Measurements from ENCODE around the gene PLEKHO2. TPM values are rescaled to one million over a fixed set of nuclear protein-coding genes. Genes with fewer than 3 reads are reported as not detected.
A peak's percentile ranks its signal among the peaks of the same experiment; 100 is the strongest.
"Not testable (repeated sequence)": the region's sequence is repeated elsewhere in the genome, so short reads cannot be mapped to it uniquely, and the experiment has no call there.

PLEKHO2 gene, protein sequence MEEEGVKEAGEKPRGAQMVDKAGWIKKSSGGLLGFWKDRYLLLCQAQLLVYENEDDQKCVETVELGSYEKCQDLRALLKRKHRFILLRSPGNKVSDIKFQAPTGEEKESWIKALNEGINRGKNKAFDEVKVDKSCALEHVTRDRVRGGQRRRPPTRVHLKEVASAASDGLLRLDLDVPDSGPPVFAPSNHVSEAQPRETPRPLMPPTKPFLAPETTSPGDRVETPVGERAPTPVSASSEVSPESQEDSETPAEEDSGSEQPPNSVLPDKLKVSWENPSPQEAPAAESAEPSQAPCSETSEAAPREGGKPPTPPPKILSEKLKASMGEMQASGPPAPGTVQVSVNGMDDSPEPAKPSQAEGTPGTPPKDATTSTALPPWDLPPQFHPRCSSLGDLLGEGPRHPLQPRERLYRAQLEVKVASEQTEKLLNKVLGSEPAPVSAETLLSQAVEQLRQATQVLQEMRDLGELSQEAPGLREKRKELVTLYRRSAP
- total RNA-seq (1 to 10 TPM; 5.2 to 6.7 (median 6.2) TPM), polyA plus RNA-seq (1 to 10 TPM; 1.9 to 4.4 (median 2.9) TPM)
- long read RNA-seq, donor 1, partial matches to known transcripts, result 0 of 1 reads
- long read RNA-seq, donor 1, other reads (novel, unspliced or antisense), result 0 of 1 reads
- long read RNA-seq, donor 2, transcript PLEKHO2-201 (6 exons, 3,720 nt), result major isoform, 6 of 6 reads
- long read RNA-seq, donor 2, partial matches to known transcripts, result 0 of 6 reads
- long read RNA-seq, donor 2, other reads (novel, unspliced or antisense), result 0 of 6 reads

DNA sequence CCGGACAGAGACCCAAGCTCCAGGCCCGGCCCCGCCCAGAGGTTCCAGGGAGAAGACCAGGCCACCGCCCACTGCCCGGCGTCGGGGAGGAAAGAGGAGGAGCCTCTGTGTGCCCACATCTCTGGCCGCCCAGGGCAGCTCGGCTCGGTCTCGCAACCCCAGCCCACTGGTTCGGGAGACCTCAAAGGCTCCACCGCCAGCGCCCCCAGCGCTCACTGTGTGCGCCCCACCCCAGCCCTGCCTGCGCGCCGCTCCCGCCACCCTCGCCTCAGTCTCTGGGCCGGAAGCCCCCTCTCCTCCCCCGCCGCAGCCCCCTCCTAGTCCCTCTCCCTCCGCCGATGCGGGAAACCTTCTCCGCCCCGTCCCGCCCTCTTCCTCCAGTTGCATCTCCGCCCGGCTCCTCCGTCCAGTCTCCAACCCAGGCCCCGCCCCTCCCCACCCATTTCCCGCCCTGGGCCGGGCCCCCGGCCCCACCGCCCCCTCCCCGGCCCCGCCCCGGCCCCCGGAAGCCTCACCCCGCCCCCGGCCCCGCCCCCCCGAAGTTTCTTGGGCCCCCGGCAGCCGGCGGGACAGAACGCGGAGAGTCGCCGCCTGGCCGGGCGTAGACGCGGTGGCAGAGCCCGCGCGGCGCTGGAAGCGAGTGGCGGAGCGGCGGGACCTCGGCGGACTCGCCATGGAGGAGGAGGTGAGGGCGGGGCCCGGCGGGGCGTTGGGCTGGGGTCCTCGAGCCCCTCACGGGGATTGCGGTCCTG lies at the start of gene PLEKHO2:
Gene PLEKHO2, plus strand, starts transcription at position 572 of the 752 bp plus-strand sequence. Its CDS starts 102 bp downstream, at position 674.
- Histone ChIP-seq H3K27ac (peak within 1 kb of the TSS; percentile 91), H3K27me3 (ENCODE audit: insufficient read depth in 3 of 3, low read length in 2 of 3) (no peaks in the 10 kb centered on the region), H3K4me3 (peak within 1 kb of the TSS; percentile 93), H3K4me1 (peaks cover 6% of the 10 kb centered on the region), H3K36me3 (ENCODE audit: insufficient read depth in 1 of 2, low read depth in 1 of 2) (no peaks in the 10 kb centered on the region), H3K9me3 (no peaks in the 10 kb centered on the region)
- WGBS, 3 donors, result 0 to 1% (median 1%) methylated on average over 24 to 72 of the region's 75 CpGs
- peak; percentile 96 to 97 for DNase-seq
- intact Hi-C loops (cut with DNase I), result loop anchor here (5.0 kb wide), 1 partner anchor 56 kb away; no protein-coding TSS in a partner anchor
- TF ChIP-seq, protein P1, sequence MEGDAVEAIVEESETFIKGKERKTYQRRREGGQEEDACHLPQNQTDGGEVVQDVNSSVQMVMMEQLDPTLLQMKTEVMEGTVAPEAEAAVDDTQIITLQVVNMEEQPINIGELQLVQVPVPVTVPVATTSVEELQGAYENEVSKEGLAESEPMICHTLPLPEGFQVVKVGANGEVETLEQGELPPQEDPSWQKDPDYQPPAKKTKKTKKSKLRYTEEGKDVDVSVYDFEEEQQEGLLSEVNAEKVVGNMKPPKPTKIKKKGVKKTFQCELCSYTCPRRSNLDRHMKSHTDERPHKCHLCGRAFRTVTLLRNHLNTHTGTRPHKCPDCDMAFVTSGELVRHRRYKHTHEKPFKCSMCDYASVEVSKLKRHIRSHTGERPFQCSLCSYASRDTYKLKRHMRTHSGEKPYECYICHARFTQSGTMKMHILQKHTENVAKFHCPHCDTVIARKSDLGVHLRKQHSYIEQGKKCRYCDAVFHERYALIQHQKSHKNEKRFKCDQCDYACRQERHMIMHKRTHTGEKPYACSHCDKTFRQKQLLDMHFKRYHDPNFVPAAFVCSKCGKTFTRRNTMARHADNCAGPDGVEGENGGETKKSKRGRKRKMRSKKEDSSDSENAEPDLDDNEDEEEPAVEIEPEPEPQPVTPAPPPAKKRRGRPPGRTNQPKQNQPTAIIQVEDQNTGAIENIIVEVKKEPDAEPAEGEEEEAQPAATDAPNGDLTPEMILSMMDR (IDR thresholded peaks at IDR 0.05), result peak; percentile 5
- peak; percentile 87 to 92 (median 89) for ATAC-seq

DNA sequence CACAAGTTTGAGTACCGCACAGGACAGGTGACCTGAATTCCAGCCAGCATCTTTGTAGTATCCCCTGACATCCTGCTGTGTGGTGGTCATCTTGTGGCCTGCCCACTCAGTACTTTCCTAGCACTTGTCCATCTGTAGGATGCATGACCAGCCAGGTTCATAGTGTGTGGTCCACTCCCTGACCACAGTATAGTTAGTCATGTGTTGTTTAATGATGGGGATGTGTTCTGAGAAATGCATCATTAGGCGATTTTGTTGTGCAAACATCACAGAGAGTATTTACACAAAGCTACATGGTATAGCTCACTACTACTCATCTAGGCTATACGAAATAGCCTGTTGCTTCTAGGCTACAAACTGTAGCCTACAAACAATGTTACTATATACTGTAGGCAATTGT lies 49.4 kb upstream of the PLEKHO2 start:
- no peak for ATAC-seq

DNA sequence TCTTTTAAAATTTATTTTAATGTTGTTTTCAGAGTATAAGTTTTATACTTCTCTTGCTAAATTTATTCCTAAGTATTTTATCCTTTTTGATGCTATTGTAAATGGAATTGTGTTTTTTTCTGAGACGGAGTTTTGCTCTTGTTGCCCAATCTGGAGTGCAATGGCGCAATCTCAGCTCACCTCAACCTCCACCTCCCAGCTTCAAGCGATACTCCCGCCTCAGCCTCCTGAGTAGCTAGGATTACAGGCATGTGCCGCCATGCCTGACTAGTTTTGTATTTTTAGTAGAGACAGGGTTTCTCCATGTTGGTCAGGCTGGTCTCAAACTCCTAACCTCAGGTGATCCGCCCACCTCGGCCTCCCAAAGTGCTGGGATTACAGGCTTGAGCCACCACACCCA lies 46.4 kb upstream of the PLEKHO2 start:
- H3K9me3 ChIP-seq; DNase-seq; intact Hi-C loops (cut with DNase I); H3K27ac ChIP-seq; H3K4me1 ChIP-seq; ATAC-seq; H3K27me3 ChIP-seq (ENCODE audit: insufficient read depth in 3 of 3, low read length in 2 of 3); H3K4me3 ChIP-seq; H3K36me3 ChIP-seq (ENCODE audit: insufficient read depth in 1 of 2, low read depth in 1 of 2): not testable (repeated sequence)
- WGBS, 3 donors, result 90 to 93% (median 91%) methylated on average over 7 of the region's 7 CpGs

More for the DNA sequence above, 49.4 kb upstream of the PLEKHO2 start:
- intact Hi-C loops (cut with DNase I), result no loop called here
- TF ChIP-seq, protein P1 (IDR thresholded peaks at IDR 0.05), result no peak
- no peak overlapping the region for H3K4me3 ChIP-seq
- no peaks in the 10 kb centered on the region for H3K36me3 ChIP-seq (ENCODE audit: insufficient read depth in 1 of 2, low read depth in 1 of 2)
- WGBS, 3 donors, result 86 to 97% (median 89%) methylated on average over 3 of the region's 3 CpGs
- no peak for DNase-seq
- no peak overlapping the region for H3K27ac ChIP-seq
- H3K9me3 ChIP-seq, result no peaks in the 10 kb centered on the region
- H3K4me1 ChIP-seq, result no peaks in the 10 kb centered on the region
- no peaks in the 10 kb centered on the region for H3K27me3 ChIP-seq (ENCODE audit: insufficient read depth in 3 of 3, low read length in 2 of 3)

DNA sequence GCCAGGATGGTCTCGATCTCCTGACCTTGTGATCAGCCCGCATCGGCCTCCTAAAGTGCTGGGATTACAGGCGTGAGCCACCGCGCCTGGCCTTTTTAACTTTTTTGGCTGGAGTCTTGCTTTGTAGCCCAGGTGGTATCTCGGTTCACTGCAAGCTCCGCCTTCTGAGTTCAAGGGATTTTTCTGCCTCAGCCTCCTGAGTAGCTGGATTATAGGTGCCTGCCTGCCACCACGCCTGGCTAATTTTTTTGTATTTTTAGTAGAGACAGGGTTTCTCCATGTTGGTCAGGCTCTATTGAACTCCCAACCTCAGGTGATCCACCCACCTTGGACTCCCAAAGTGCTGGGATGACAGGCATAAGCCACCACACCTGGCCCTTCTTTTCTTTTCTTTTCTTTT lies 45.8 kb upstream of the PLEKHO2 start:
- ATAC-seq; DNase-seq; H3K4me3 ChIP-seq; H3K4me1 ChIP-seq; H3K9me3 ChIP-seq; H3K27me3 ChIP-seq (ENCODE audit: insufficient read depth in 3 of 3, low read length in 2 of 3); H3K36me3 ChIP-seq (ENCODE audit: insufficient read depth in 1 of 2, low read depth in 1 of 2); intact Hi-C loops (cut with DNase I); H3K27ac ChIP-seq: not testable (repeated sequence)
- 80 to 94% (median 86%) methylated on average over 9 of the region's 9 CpGs for WGBS, 3 donors

DNA sequence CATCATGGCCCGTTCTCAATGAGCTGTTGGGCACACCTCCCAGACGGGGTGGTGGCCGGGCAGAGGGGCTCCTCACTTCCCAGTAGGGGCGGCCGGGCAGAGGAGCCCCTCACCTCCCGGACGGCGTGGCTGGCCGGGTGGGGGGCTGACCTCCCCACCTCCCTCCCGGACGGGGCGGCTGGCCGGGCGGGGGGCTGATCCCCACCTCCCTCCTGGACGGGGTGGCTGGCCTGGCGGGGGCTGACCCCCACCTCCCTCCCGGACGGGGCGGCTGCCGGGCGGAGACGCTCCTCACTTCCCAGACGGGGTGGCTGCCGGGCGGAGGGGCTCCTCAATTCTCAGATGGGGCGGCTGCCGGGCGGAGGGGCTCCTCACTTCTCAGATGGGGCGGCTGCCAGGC lies 42.8 kb upstream of the PLEKHO2 start:
- intact Hi-C loops (cut with DNase I); ATAC-seq; DNase-seq; H3K4me1 ChIP-seq; H3K27me3 ChIP-seq (ENCODE audit: insufficient read depth in 3 of 3, low read length in 2 of 3); H3K36me3 ChIP-seq (ENCODE audit: insufficient read depth in 1 of 2, low read depth in 1 of 2); H3K9me3 ChIP-seq; H3K27ac ChIP-seq; H3K4me3 ChIP-seq: not testable (repeated sequence)
- 90 to 93% (median 91%) methylated on average over 11 to 28 of the region's 29 CpGs for WGBS, 3 donors
